Esophagus muscularis mucosa (tissue), 4 donors: ENCODE results near the gene IGHMBP2.

Experiments used
- CTCF ChIP-seq, 3 experiments: fragments of 200-600 bp in 2 of 3; fragments of 450-650 bp in 1 of 3; sonication (generic) in 2 of 3; IDR thresholded peaks; one replicate each; pipeline ENCODE4 v1.5.1; 2017 to 2019; ENCODE audit warnings: antibody characterized with exemption in 3 of 3, mild to moderate bottlenecking in 2 of 3, moderate library complexity in 1 of 3
- EP300 ChIP-seq: sonication (generic); formaldehyde crosslinking; IDR thresholded peaks from one replicate; pipeline ENCODE4 v1.6.1; 2017; ENCODE audit warnings: antibody characterized with exemption
- POLR2AphosphoS5 ChIP-seq, 2 donors: sonication (generic); formaldehyde crosslinking; IDR thresholded peaks; one replicate each; pipeline ENCODE4 v1.6.1; 2017; ENCODE audit warnings: antibody characterized with exemption in 2 of 2

- TF ChIP-seq CTCF (IDR thresholded peaks at IDR 0.05) (no peak), EP300 (no peak), POLR2AphosphoS5 (IDR thresholded peaks at IDR 0.05) (no peak)
Observed at GRCh38 chr11:68968306-68969250, 64.9 kb downstream of the IGHMBP2 start.
